Activated naive CD8-positive, alpha-beta T cell treated with anti-CD3 and anti-CD28 coated beads, Interleukin-2, amount 50 U/mL, for 16 hours (primary cell): ENCODE data around the gene VAV3.
"Not testable (repeated sequence)": the region's sequence is repeated elsewhere in the genome, so short reads cannot be mapped to it uniquely, and the experiment has no call there.

ENCODE experiments used
- DNase-seq: peaks from one replicate; pipeline ENCODE4 v3.0.0-alpha.2; 2020; ENCODE audit warnings: low read depth, low spot score

Gene VAV3

GRCh38 chr1:107965110-107965991 lies at the start of gene VAV3:
Gene VAV3 (minus strand): TSS chr1:107965180. CDS start chr1:107964869, 311 bp downstream.
- peak; percentile 22 for DNase-seq

GRCh38 chr1:108012553-108012952 lies 47.6 kb upstream of the VAV3 start:
- DNase-seq, result no peak

GRCh38 chr1:108011295-108011694 lies 46.3 kb upstream of the VAV3 start:
- no peak for DNase-seq

GRCh38 chr1:108010581-108010980 lies 45.6 kb upstream of the VAV3 start:
- DNase-seq, result no peak

- no peak for DNase-seq
Observed at GRCh38 chr1:108009603-108010195, 44.7 kb upstream of the VAV3 start.

GRCh38 chr1:108007531-108007930 lies 42.6 kb upstream of the VAV3 start:
- DNase-seq, result no peak

GRCh38 chr1:108007070-108007469 lies 42.1 kb upstream of the VAV3 start:
- DNase-seq, result no peak

- DNase-seq, result not testable (repeated sequence)
Observed at GRCh38 chr1:108004919-108005318, 39.9 kb upstream of the VAV3 start.

- no peak for DNase-seq
Observed at GRCh38 chr1:108000620-108001111, 35.7 kb upstream of the VAV3 start.

- no peak for DNase-seq
Observed at GRCh38 chr1:108000184-108000583, 35.2 kb upstream of the VAV3 start.

- DNase-seq, result no peak
Observed at GRCh38 chr1:107997866-107998265, 32.9 kb upstream of the VAV3 start.

GRCh38 chr1:107993920-107994319 lies 28.9 kb upstream of the VAV3 start:
- DNase-seq, result no peak

- DNase-seq, result no peak
Observed at GRCh38 chr1:107992347-107992746, 27.4 kb upstream of the VAV3 start.

GRCh38 chr1:107991371-107992066 lies 26.5 kb upstream of the VAV3 start:
- no peak for DNase-seq

GRCh38 chr1:107990606-107991005 lies 25.6 kb upstream of the VAV3 start:
- DNase-seq, result no peak

GRCh38 chr1:107981277-107981676 lies 16.3 kb upstream of the VAV3 start:
- no peak for DNase-seq

GRCh38 chr1:107979926-107980325 lies 14.9 kb upstream of the VAV3 start:
- DNase-seq, result no peak

- DNase-seq, result no peak
Observed at GRCh38 chr1:107979088-107979487, 14.1 kb upstream of the VAV3 start.

- no peak for DNase-seq
Observed at GRCh38 chr1:107976836-107977235, 11.9 kb upstream of the VAV3 start.

GRCh38 chr1:107976431-107976830 lies 11.5 kb upstream of the VAV3 start:
- no peak for DNase-seq

- no peak for DNase-seq
Observed at GRCh38 chr1:107975851-107976250, 10.9 kb upstream of the VAV3 start.

GRCh38 chr1:107974090-107974489 lies 9.1 kb upstream of the VAV3 start:
- no peak for DNase-seq
